LNCaP clone FGC (cell line): Measurements from ENCODE around the gene MGRN1.

ENCODE experiments used
- DNase-seq: peaks from one replicate; pipeline ENCODE4 v3.0.0-alpha.2; 2011; ENCODE audit warnings: low read depth
- H3K4me3 ChIP-seq: 2 replicates; pipeline ENCODE4 v1.5.1; 2011; ENCODE audit warnings: mild to moderate bottlenecking, low read depth, low read length, control low read depth
- CTCF ChIP-seq: IDR thresholded peaks from 2 replicates; pipeline ENCODE4 v1.5.1; 2012; ENCODE audit warnings: mild to moderate bottlenecking; ENCODE audit not compliant: control insufficient read depth, insufficient read depth; ENCODE audit errors: extremely low read depth

The MGRN1 gene

GRCh38 chr16:4614571-4615383 is 9.8 kb upstream of the MGRN1 start, which contains the start of gene UBALD1:
UBALD1 (minus strand) TSS chr16:4614888; CDS start chr16:4614797, 91 bp downstream.
- H3K4me3 ChIP-seq: peak within 1 kb of the TSS; percentile 73
- no peak for TF ChIP-seq CTCF
- DNase-seq: peak; percentile 68

DNA sequence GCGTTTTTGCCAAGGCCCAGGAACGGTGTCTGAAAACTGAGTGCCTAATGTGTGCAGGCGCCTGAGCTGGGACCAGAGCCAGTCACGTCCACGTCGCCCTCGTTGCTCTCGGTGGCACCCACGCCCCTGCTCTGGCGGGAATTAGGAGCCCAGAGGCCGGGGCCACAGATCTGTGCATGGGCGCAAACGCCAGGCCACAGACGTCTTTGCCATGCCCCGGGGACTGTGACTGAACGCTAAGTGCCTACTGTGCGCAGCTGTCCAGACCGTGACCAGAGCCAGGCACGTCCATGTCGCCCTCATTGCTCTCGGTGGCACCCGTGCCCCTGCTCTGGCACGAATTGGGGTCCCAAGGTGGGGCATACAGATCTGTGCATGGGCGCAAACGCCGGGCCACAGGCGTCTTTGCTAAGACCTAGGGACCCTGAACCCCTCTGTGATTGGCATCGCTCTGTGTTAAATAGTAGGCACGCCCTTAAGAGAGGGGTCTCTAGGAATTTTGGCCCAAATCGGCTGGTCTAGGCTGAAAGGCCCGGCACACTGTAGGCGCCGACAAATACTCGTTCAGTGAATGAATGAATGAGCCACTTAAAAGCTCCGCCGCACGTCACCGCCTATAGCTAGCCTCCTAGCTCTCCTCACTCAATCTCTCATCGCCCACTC is 9.1 kb upstream of the MGRN1 start:
- DNase-seq: no peak
- peak overlapping the region; percentile 73 for H3K4me3 ChIP-seq
- no peak for TF ChIP-seq CTCF

DNA sequence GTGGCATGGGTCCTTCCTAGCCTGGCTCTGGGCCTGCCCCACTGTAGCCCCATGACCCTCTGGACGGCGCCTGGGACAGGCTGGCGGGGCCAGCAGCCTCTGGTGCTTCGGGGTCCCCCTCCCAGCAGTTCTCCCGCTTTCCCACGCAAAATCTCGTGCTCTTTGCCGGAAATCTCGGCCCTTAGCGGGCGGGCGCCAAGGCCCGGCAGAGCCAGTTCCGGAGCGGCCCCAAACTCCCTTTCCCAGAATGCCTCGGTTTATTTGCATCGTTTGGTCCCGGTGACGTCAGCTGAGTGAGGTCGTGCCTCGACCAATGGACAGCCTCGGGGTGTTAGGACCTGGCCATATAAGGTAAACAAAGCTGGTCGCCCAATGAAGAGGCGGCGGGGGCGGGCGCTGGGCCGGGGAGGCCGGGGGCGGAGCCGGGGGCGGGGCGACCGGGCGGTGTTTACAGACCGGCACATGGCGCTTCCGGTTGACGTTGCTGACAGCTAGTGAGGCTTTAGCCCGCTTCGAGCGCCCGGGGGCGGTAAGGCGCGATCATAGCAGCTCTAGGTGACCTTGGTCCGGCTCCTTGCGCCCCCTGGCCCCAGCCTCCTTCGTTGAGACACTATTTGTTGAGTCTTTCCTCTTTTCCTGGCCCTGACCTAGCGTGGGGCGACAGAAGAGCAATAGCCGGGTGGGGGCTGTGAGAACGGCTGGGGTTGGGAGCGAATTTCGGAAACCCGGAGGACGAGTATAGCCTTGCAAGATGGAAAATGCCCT is 8.4 kb upstream of the MGRN1 start:
- DNase-seq: peak; percentile 99
- H3K4me3 ChIP-seq: peak overlapping the region; percentile 69
- peak; percentile 37 for TF ChIP-seq CTCF

DNA sequence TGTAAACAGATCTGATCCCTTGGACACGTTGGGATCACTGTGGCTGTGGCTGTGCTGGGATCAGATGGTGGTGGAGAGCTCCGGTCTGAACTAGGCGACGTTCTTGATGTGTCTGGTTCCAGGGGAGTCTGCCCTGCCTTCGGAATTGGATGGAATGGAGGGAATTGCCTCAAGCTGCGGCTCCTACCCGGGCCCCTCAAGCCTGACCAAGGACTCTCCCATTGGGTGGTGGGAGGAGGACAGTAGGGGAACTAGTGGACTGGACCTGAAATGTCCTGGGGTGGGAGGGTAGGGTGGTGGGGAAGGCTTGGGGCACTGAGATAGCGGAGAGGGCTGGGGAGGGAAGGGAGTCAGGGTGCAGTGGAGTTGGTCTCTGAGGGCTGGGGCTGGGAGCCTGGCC is 6.7 kb upstream of the MGRN1 start:
- no peak for TF ChIP-seq CTCF
- peak overlapping the region; percentile 69; the same call in 1 of the 2 replicates for H3K4me3 ChIP-seq
- DNase-seq: no peak

DNA sequence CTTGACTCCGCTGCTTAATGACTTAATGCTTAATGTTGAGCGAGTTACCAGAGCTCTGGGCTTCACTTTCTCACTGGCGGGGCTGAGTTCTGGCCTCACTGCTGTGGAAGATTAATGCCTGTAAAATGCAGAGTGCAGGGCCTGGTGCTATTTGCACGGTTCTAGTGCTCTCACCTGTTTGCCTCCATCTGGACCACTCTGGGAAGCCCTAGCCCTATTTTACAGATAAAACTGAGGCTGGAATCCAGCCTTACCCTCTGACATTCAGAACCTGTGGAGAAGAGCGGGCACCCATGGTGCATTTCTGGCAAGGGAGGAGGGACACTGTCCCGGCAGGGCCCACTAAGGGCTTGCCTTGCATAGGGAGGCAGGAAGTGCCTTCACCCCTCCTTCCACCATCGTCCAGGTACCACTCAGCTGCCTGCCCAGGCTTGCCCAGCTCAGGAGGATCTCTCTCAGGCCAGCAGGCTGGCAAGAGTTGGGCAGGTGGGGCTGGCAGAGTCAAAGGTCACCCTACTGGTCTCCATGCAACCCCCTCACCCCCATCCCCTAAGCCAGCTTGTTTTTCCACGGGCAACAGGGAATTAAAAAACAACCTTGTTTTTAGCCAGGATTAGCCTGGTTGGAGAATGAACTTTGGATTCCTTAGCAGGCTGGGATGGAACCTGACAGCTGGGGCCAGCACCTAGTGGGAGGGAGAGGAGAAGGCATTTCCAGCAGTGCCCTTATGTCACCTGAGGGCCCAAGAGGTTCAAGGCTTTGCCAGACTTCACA is 5.8 kb upstream of the MGRN1 start:
- TF ChIP-seq CTCF: no peak
- H3K4me3 ChIP-seq: no peak overlapping the region
- DNase-seq: no peak

DNA sequence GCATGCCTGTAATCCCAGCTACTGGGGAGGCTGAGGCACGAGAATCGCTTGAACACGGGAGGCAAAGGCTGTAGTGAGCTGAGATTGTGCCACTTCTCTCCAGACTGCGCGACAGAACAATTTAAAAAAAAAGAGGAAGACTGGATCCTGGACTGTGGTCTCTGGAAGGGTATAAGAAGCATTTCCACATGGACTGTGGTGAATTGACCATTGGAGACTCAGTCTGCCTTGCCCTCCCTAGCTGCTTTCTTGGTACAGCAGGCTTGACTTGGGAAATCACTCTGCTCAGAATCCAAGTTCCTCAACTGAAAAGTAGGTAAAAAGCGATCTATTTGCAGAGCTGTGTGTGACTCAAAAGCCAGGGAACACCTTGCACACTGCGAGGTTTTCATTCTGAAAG is 1.0 kb upstream of the MGRN1 start:
- H3K4me3 ChIP-seq: no peak overlapping the region
- no peak for DNase-seq
- TF ChIP-seq CTCF: no peak
